Urothelium cell line (cell line): ENCODE results near the gene PWP1.

Source experiments
- DNase-seq: peaks from one replicate; pipeline ENCODE4 v3.0.0; 2011; ENCODE audit warnings: low spot score, mixed read lengths
- FAIRE-seq: peaks from 2 replicates; lab custom pipeline; 2011; peaks lifted over from hg19 to GRCh38; lab: Jason Lieb, UNC

PWP1 gene

DNA sequence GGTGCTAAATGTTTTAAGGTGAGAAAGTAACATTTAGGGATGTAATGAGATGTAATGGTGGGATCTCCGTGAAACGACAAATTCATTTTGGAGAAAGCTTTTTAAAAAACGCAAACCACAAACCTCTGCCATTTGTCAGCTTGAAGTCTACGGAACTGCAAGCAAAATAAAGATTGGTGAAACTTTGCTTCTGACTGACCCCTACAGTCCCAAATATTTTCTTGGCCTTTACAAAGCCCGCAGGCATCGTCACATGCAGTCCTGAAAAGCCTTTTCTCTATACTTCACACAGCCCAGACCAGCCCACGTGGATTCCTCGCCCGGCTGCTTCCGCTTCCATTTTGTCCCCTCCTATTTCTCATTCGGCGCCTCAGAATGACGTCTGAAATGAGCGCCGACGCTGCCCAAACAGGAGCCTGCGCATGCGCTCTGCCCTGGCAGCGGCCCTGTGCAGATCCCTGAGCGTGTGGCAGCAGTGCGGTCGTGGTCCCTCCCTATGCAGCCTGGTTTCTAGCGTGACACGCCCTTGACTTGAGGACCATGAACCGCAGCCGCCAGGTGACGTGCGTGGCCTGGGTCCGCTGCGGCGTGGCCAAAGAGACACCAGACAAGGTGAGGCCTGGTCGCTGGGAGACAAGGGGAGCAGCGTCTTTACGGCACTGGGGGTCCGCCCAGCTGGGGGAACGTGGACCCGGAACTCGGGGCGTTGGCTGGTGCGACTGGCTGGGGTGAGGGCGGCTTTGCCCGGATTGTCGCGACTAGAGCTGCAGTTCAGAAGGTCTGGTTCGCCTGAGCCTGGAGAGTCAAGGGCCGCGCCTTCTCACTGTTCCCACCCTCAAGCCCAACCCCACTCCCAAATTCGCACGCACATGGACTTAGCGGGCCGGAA is at the start of gene PWP1:
PWP1 (plus strand) TSS at position 440 of the 889 bp plus-strand sequence; CDS start at position 541, 101 bp downstream.
- DNase-seq = peak; percentile 90
- no peak for FAIRE-seq

DNA sequence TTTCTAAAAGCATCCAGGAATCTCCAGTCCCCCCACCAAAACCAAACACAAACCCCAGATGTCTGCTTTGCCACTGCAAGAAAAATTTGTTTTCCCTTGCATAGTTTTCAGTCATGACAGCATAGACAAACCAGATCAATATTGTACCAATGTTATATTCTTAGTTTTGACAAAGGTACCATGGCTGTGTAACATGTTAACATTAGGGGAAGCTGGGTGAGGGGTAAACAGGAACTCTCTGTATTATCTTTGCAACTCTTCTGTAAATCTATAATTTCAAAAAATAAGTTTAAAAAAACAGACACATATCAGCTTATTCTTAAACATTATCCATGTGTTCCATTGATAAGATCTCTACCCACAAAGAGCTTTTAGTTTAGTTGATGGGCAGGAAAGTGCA is 44.4 kb upstream of the PWP1 start:
- DNase-seq (no peak), FAIRE-seq (no peak)

DNA sequence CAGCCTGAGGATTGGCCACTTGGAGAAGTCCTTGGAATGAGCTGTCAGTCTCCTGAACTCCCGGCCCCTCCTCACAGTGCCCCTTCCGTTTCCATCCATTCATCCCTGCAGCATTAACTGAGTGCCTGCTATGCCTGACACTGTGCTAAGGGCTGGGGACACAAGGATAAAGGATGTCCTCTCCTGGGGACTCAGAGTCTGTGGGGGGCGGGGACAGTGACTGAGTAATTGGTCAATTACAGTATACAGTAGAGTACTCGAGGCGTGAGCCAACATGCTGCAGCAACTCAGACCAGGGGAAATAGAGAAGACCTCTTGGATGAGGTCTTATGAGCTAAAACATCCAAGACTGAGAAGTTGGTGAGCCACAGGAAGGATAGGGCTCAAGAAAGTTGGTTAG is 43.4 kb upstream of the PWP1 start:
- no peak for FAIRE-seq

DNA sequence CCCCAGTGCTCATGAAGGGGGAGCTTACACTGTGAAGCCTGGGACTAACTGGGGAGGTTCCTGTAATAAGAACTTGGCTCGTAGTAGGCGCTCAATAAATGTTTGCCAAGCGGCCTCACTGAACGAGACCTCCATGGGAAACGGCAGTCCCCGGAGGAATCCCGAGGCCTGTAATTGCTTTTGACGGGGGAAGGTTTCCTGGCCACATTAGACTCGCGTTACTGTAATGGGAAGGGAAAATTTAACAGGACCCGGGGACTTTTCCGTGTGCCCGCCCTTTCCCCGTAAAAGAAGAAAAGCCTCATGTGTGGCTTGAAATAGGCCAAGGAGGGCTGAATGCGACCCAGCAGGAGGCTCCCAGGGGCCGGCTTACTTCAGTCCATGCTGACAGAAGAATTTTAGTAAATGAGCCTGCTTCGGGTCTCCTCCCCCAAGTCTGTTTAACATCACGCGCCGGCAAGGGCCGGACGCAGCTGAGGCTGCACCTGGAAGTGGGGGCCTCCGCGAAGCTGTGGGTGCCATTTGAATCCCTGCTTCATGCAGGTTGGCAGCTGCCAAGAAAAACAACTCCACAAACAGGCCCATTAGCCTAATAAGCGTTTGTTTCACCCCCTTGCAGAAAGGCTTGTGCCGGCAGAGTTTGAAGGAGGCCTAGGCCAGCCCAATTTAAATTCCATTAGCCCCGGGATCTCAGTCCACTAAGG is 39.8 kb upstream of the PWP1 start:
- FAIRE-seq (no peak), DNase-seq (no peak)

More for the DNA sequence above, 43.4 kb upstream of the PWP1 start:
- no peak for DNase-seq

DNA sequence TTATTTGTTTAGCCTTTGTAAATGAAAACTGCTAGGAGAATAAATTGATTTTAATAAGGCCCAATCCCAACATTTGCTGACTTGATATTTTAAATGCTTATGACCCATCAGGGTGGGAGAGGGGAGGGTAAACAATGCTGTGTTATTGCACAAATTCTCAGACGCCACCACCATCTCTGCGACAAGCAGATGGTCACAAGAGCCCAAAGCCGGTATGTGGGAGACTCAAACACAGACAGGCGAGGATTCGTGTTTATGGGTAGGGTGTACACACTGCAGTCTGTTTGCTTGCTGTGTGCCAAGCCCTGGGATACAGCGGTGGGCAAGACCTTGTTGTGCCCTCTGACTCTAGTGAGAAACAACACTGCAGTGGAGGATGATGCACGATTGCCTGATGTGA is 39.2 kb upstream of the PWP1 start:
- FAIRE-seq (no peak), DNase-seq (no peak)

DNA sequence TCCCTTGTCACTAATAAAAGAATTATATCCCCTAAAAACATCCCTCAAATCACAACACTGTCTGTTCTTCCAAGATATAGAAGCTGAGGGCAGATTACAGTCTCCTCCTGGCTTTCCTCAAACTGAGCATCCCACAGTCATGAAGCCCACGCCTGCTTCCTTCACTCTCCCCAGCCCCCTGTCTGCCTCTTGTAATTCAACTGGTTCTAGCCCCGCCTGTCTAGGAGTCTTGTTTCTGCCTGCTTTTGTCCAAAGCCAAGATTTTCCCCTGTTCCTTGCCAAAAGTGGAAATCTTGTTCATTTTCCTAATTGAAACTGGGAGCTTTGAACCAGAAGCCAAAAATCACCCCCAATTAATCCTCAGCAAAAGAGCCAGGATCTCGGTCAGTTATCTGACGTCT is 35.9 kb upstream of the PWP1 start:
- DNase-seq (no peak), FAIRE-seq (no peak)

DNA sequence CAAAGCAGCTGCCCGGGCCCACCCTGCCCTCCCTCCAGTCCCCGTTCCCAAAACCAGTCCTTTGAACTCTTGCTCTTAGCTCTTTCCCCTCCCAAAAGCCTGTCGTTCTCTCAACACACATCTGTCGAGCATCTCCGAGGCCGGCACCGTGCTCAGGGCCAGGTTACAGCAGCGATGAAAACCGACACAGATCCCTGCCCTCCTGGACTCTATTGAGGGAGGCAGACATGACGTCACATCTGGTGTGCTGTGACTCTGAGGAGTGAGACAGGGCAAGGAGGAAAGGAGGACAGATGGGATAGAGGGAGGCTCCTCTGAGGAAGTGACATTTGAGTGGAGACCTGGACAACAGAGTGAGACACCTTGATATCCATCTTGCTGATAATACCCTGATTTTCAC is 34.6 kb upstream of the PWP1 start:
- no peak for DNase-seq

DNA sequence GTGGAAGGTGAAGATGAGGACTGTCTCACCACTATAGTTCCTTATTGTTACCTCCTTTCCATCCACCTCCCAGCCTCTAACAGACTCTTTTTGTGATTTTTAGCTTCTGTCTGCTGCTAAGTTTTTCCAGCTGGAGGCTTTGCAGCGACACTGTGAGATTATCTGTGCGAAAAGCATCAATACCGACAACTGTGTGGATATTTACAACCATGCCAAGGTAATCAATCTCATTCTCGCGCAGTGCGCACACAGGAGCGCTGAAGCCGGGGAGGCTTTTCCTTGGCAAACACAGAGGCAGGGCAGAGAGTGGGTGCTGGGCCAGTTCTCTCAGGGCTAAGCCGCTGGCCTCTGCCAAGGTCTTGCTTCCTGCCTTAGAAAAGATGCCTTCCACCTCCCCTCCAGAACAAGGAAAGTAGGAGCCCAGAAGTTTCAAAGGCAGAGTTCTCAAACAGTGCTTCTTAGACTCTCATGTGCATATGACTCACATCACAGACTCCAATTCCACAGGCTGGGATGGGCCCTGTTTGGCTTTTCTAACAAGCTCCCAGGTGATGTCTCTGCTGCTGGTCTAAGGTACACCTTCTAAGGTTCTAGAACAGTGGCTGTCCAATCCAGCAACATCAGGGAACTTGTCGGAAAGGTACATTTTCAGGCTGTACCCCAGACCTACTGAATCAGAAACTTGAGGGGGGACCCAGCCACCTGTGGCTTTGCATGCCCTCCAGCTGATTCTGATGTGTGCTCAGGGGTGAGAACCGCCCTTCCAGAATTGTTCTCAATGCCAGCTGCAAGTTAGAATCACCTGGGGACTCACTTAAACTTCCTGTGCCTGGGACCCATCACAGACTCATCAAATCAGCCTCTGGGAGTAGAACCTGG is 33.8 kb upstream of the PWP1 start:
- FAIRE-seq (no peak), DNase-seq (no peak)

More for the DNA sequence above, 34.6 kb upstream of the PWP1 start:
- no peak for FAIRE-seq

DNA sequence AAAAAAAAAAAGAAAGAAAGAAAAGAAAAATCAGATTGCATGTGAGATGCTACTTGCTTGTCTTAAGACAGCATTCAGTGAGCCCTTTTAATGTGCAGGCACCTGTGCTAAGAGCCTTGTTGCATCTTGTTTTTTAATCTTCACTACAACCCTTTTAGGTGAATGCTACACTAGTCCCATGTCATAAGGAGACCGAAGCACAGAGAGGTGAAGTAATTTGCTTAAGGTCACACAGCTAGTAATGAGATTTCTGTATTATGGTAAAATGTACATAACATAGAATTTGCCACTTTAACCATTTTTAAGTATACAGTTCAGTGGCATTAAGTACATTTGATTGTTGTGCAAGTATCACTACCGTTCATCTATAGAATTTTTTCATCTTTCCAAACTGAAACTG is 32.1 kb upstream of the PWP1 start:
- FAIRE-seq (no peak), DNase-seq (no peak)

DNA sequence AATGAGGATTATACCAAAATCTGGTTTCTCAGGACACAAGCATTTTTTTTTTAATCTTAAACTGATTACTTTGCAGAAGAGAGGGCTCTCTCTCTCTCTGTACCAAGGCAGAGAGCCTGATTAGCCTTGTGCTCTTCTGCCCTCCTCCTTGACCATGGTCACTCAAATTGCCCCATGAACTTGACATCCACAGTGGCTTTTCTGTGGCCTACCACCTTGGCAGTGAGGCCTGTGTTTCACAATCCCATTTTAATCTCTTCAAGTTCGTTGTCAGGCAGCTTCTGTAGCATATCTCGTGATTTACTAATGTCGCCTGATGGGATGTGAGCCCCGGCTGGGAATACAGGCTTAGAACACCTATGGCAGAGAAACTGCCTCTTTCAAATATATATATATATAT is 30.7 kb upstream of the PWP1 start:
- FAIRE-seq (no peak), DNase-seq (no peak)

DNA sequence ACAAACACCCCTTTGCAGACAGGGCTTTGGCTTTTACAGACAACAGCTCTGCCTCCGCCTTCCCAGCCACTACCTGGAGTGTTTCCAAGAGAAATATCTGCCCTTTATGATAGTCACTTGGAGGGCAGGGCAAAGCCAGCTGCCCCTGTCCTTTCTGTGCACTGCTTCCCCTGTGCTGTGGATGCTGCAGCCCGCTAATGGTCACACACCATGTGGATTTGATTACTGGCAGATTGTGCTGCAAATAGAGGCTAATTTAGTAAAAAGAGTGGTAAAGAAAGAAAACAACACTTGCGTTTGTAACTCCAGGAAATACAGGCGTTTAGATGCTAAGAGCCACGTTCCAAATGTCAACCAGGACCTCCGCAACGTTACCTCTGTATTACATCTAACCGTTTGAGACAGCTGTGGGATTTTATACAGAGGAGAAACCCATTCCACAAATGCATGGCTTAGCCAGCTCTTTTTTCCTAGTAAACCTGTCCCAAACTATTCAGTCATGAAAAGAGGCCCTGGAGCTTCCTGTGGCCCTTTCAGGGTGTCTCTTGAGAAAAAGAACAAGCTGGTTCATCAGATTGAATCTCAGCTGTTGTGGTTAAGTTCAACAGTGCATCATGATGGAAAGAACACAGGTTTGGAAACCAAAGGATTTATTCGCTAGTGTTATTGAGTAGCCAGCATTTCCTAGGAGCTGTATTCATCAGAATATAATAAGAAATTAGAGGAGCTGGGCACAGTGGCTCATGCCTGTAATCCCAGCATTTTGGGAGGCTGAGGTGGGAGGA is 30.1 kb upstream of the PWP1 start:
- FAIRE-seq (no peak), DNase-seq (no peak)

DNA sequence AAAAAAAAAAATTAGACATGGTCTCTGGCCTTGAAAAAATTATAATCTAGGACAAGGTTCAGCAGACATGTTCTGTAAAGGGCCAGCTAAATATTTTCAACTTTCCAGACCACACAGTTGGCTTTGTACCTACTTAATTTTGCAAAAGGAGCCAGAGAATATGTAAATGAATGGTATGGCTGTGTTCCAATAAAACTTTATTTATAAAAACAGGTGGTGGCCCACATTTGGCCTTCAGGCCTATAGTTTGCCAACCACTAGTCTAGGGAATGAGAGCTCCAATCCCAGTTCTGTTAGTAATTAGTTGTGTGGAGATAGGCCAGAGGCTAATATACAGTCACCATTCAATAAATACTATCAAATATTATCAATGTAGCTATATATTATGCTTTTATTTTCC is 29.3 kb upstream of the PWP1 start:
- no peak for DNase-seq
- no peak for FAIRE-seq

DNA sequence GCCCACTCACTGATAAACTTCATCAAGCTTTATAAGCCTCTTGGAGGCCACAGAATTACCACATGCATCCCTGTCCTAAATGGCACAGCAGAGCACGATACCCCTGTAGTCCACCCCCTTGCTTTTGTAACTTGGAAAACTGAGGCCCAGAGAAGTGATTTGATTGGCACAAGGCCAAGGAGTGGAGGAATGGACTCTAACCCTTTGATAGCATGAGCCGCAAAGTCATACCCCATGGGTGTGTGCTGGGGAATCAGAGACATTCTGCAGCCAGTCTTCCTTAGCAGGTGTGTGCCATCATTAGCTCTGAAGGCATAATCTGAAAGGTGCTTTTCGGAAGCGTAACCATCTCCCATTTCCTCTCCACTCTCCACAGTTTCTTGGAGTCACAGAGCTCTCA is 28.5 kb upstream of the PWP1 start:
- DNase-seq = no peak
- no peak for FAIRE-seq

DNA sequence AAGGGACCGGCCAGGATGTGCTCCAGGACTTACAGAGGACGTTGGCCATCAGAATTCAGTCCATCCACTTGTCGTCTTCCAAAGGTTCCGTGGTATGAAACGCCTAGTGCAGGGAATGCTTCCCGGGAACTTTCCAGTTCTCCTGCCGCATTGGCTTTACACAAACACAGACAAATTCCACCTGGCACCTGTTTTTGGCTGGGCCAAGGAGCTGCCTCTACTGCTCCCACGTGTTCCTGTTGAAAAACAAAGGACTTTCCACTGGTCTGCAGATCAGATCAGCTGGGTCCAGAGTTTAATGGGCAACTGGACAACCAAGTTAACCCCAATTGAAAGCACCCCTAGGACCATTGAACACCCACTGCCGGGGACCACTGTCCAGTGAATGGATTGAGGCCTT is 28.0 kb upstream of the PWP1 start:
- no peak for DNase-seq
- FAIRE-seq = no peak

DNA sequence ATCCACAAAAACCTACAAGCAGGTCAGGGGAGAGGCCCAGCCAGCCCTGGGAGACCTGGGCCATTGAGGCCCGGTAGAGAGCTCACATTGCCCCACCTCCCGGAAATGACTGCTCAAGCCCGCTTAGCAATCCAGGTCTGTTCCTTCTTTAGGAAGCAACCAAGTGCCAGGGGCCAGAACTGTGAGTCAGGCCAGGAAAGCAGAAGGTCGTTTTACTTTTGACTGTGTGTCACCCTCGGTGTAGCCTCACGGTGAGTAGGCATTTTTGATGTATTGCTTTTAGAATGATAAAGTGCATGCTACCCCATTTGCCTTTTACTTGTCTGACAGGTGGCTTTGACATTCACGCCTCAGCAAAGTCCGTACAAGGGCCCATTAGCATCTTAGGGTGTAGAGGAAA is 25.4 kb upstream of the PWP1 start:
- FAIRE-seq = no peak
- DNase-seq = no peak

DNA sequence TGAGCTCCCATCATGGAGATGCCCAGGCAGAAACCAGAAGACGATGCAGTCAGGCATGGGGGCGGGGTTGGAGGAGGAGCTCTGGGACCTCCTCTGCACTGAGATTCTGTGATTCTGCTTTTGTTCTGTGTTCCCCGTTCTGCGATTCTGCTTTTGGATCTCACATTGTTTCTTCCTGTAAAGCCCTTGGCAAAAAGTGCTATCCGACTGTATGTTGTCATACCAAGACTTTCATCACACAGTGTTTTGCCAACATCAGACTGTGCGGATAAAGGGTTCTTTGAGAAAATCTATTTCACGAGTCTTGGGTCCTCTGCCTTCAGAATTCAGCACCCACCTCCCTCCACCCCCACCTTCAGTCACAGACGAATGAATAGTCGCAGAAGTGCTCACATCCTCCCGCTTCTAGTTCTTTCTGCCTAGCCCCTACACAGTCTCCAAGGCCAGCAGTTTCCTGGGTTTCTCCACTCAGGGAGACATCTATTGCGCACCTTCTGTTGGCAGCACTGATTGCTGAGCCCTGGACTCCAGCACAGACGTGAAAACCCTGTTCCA is 24.7 kb upstream of the PWP1 start:
- no peak for FAIRE-seq
- DNase-seq = no peak

DNA sequence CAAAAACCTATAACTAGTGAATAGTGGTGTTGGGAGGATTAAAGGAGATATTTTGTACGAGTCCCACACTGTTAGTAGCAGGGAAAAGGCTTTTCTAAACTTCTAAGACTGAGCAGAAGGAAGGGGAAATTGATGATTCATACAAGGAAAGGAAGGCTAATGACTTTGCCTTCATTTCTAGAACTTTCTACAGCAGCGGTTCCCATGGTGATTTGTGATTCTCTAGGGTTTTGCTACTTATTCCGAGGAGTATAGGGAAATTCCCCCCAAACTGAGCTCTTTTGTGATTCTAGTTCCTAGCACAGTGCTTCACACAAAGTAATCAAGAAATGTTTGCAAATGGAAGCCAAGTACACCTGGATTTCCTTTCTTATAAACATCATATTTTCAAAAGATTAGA is 23.8 kb upstream of the PWP1 start:
- FAIRE-seq = no peak
- DNase-seq = no peak

DNA sequence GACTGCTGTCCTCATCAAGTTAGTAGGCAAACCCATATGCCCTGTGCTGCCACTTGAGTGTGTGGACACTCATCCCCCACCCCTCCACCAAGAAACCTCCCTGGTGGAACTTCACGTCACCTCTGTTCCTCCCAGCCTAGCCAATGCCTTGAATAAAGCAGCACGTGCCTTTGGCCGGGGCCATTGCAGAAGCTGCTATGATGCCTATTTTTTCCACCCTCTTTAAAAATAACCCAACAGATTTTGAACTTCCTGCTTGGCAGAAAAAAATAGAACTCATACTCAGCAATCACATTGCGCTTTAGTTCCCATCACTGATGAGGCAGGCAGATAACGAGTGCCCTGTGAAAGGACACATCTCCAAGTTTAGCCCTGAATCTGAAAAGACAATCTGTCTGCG is 23.1 kb upstream of the PWP1 start:
- no peak for DNase-seq
- FAIRE-seq = no peak

DNA sequence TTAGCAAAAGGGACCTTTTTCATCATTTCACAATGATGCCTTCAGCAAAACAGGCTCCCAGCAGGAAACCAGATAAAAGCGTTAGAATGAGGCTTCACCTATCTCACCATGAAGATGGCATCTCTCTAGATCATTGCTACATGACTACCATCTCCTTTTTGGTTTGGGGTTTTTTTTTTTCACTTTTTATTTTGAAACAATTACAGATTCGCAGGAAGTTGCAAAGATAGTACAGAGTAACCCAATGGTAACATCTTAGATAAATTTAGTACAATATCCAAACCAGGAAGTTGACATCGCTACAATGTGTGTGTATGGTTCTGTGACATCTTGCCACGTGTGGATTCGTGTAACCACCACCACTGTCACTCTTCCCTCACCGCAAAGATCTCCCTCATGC is 22.3 kb upstream of the PWP1 start:
- FAIRE-seq (no peak), DNase-seq (no peak)

DNA sequence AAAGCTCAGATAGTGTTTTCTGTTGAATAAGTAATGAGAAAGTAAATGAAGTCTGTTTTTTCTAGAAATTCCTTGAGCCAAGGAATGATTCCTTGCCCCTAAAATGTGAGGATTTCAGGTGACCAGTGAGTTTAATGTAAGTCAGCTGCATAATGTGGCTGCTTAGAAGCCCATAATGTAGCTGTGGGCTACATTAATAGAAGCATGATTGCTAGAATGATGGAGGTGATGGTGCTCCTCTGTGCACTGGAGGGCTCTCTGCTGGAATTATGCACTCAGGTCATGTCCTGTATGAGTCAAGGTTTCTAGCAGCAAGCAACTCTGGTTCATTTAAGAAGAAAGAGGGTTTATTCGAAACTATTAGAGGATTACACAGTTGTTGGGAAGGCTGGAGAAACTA is 19.6 kb upstream of the PWP1 start:
- FAIRE-seq = no peak
- no peak for DNase-seq
